Measurements from ENCODE around the gene PRMT6.
"Not testable (repeated sequence)": the region's sequence is repeated elsewhere in the genome, so short reads cannot be mapped to it uniquely, and the experiment has no call there.

PRMT6 gene

GRCh38 chr1:107093395-107093794, 36.9 kb downstream of the PRMT6 start:
- DNase-seq (ENCODE audit: low read depth in 2 of 2): not testable (repeated sequence)

DNA sequence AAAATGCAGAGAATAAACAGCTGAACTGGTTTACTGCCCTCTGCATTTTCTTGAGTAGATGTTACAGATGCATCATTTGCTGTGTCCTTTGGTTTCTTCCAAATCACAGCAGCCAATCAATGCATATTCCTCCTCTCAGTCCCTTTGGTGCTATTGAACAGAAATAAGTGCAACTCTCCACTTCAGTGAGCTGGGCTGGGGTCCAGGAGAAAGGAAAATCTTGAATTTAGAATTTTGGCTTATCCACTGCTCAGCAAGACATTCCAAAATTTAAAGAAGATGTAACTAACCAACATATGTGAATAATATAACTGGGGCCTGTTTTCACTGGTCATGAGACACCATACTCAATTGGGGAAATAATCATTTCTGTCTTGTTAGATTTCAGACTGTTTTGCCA, 39.2 kb downstream of the PRMT6 start:
- DNase-seq (ENCODE audit: low read depth in 2 of 2): no peak

- no peak for DNase-seq (ENCODE audit: low read depth in 2 of 2)
Observed at GRCh38 chr1:107096690-107097089, 40.2 kb downstream of the PRMT6 start.

DNA sequence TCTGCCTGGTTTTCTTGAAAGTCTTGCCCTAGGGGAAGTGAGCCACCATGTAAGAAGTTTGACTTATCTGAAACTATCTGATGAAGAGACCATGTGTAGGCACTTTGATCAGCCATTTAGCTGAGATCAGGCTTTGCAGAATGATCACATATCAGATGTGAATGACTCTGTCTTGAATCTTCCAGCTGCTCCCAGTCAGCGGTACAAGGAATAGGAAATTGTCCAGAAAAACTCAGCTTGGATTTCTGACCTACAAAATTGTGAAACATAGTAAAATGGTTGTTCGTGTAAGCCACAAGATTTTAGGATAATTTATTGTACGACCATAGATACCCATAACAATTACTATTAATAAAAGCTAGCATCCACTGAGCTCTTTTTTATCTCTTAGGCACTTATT, 42.5 kb downstream of the PRMT6 start:
- no peak for DNase-seq (ENCODE audit: low read depth in 2 of 2)

- no peak for DNase-seq (ENCODE audit: low read depth in 2 of 2)
Observed at GRCh38 chr1:107100331-107100984, 44.0 kb downstream of the PRMT6 start.

- DNase-seq (ENCODE audit: low read depth in 2 of 2): no peak
Observed at GRCh38 chr1:107105914-107106313, 49.4 kb downstream of the PRMT6 start.
